Epithelial cell of prostate (primary cell): ENCODE measurements around the gene UGT1A9.
"Not testable (repeated sequence)": the region's sequence is repeated elsewhere in the genome, so short reads cannot be mapped to it uniquely, and the experiment has no call there.

Experiments
- DNase-seq: peaks from one replicate; pipeline ENCODE4 v3.0.0-alpha.2; 2011; ENCODE audit warnings: low read depth, low spot score
- H3K27ac ChIP-seq: fragments of 450-650 bp; 2 replicates; pipeline ENCODE4 v1.5.1; 2017; ENCODE audit warnings: mild to moderate bottlenecking

The UGT1A9 gene

DNA sequence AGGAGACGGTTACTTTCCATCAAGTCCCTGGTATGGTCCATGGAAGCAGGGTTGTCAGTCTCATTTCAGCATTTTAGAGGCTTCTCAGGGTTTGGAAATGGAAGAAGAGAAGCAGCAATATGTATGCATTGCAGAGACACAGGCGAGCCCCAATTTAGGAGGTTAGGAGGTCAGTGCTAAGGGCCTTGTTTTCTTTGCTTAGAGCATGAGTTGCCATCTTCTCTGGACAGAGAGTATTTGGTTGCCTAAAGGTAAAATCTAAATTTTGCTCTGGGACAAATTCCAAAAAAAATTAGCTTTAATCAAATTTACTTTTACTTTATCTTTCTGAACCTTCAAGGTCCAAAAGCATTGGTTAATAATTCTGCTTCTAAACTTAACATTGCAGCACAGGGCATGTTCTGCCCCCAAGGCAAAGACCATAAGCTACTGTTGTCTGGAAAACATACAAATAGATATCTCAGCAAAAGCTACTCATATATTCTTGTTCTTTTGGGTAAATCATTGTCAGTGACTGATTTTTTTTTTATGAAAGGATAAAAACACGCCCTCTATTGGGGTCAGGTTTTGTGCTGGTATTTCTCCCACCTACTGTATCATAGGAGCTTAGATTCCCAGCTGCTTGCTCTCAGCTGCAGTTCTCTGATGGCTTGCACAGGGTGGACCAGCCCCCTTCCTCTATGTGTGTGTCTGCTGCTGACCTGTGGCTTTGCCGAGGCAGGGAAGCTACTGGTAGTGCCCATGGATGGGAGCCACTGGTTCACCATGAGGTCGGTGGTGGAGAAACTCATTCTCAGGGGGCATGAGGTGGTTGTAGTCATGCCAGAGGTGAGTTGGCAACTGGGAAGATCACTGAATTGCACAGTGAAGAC, at the start of gene UGT1A9:
UGT1A9 (plus strand) TSS at position 609 of the 872 bp plus-strand sequence; CDS start at position 646, 37 bp downstream.
- DNase-seq: no peak

DNA sequence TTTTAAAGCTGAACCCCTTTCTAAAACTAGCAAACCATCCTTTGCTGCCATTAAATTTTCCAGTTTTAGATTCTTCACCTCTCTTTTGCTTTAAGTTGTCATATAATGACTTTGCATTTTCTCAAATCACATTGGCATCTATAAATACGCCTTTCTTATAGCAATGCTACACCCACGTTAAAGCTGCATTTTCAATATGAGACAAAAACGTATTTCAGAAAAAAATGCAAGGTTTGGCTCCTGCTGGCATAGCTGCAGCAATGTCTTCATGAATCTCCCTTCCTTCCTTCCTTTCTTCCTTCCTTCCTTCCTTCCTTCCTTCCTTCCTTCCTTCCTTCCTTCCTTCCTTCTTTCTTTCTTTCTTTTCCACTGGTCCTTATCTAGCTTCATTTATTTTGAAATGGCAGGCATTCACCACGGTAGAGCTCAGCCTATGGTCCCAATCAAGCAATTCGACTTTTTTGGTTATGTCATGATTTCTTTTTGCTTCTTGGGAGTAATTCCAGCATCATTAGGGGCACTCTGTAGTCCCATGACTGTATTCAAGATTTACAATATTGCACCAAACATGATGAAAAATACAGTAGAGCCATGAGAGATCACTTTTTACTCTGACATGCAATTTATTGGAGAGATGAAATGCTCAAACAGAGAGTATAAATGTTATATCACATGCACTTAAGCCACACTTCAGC, 44.2 kb upstream of the UGT1A9 start:
- DNase-seq: no peak

More for the DNA sequence above, at the start of gene UGT1A9:
- H3K27ac ChIP-seq: no peak within 1 kb of the TSS

DNA sequence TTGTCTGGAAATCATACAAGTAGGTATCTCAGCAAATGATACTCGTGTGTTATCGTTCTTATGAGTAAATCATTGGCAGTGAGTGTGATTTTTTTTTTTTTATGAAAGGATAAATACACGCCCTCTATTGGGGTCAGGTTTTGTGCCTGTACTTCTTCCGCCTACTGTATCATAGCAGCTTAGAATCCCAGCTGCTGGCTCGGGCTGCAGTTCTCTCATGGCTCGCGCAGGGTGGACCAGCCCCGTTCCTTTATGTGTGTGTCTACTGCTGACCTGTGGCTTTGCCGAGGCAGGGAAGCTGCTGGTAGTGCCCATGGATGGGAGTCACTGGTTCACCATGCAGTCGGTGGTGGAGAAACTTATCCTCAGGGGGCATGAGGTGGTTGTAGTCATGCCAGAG, 35.4 kb upstream of the UGT1A9 start, which contains the start of gene UGT1A10:
UGT1A10 (plus strand) TSS at position 143 of the 400 bp plus-strand sequence; CDS start at position 218, 75 bp downstream.
- H3K27ac ChIP-seq, DNase-seq: not testable (repeated sequence)

More for the DNA sequence above, 44.2 kb upstream of the UGT1A9 start:
- H3K27ac ChIP-seq: no peak overlapping the region

DNA sequence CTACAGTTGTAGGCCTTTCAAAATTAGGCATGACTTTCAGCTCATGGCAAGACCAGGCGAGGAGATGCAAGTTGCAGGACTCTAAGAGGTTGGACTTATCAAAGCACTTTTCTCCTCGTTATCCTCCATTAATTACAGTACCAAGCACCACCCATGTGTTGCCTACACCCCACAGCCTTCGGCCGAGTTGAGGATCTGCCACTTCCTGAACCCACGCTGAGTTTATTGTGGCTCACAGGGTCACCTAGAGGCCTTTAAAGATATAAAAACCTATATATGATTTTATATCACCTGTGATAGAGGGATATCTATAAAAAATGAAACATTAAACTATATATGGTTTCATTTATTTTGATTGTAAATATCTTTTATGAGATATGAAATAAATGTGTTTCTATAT, 32.9 kb upstream of the UGT1A9 start:
- no peak for DNase-seq

DNA sequence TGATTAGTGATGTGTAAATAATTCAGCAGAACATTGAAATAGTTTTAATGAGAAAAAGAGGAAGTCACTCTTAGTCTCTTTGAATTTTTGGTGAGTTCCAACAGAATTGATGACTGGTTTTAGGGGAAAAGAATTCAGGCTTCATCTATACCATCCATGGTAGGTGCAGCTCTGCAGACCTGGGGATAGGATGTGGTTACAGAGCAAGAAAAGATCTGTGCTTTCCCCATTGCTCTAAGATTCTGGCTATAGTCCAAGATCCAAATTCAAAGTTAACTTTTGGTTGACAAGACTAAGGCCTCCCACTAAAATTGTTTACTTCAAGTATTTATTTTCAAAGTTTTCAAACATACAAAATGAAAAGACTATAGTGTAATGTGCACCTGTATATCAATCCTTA, 31.8 kb upstream of the UGT1A9 start:
- no peak overlapping the region for H3K27ac ChIP-seq
- DNase-seq: no peak

More for the DNA sequence above, 32.9 kb upstream of the UGT1A9 start:
- H3K27ac ChIP-seq: no peak overlapping the region

DNA sequence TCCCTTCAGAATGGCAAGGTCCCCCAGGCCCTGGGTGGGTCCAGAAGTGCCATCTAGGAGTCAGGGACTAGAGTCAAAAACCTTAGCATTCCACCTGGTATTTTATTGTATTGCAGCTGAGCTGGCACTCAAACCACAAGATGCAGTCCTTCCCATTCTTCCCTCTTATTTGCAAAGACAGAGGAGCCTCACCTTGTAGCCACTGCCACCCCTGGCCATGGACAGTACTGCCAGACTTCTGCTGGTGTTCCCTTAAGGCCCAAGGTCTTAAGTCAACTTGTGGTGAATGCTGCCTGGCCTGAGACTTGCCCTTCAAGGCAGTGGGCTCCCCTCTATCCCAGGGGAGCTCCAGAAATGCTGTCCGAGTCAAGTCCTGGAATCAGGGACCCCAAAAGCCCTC, 28.6 kb upstream of the UGT1A9 start:
- no peak for DNase-seq
- no peak overlapping the region for H3K27ac ChIP-seq

DNA sequence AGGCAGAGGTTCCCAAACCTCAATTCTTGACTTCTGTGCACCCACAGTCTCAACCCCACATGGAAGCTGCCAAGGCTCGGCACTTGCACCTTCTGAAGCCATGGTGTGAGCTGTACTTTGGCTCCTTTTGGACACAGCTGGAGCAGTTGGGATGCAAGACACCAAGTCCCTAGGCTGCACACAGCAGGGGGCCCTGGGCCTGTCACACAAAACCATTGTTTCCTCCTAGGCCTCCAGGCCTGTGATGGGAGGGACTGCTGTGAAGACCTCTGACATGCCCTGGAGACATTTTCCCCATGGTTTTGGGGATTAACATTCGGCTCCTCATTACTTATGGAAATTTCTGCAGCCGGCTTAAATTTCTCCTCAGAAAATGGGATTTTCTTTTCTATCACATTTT, 25.7 kb upstream of the UGT1A9 start:
- not testable (repeated sequence) for DNase-seq, H3K27ac ChIP-seq

DNA sequence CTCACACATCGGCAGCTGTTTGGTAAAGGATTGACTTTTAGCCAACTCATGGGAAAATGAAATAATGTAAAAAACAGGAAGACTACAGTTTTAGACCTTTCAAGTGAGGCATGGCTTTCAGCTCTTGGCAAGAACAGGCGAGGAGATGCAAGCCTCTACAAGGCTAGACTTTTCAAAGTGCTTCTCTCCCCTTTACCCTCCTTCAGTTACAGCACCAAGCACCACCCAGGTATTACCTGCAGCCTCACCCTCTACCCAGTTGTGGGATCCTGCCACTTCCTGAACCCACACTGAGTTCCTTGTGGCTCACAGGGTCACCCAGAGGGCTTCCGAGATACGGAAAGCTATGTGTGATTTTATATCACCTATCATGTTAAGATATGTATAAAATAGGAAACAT, 20.7 kb upstream of the UGT1A9 start:
- DNase-seq: no peak
- H3K27ac ChIP-seq: no peak overlapping the region

DNA sequence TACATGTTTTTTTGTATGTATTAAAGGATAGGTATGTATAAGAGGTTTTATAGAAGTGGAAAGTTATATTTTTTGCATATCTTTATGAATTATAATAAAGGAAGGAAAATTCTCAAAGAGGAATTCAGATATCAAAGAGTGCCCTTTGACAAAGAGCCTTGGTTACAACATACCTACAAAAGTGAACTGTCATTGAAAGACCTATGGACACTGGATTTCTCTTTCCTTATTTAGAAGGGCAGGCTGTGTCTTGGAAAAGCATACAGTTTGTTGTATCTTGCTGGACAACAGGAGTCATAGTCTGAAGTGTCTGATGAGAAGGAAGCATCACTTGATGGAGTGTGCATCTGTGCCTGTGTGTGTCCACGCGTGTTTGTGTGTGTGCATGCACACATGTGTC, 20.3 kb upstream of the UGT1A9 start:
- H3K27ac ChIP-seq: no peak overlapping the region

DNA sequence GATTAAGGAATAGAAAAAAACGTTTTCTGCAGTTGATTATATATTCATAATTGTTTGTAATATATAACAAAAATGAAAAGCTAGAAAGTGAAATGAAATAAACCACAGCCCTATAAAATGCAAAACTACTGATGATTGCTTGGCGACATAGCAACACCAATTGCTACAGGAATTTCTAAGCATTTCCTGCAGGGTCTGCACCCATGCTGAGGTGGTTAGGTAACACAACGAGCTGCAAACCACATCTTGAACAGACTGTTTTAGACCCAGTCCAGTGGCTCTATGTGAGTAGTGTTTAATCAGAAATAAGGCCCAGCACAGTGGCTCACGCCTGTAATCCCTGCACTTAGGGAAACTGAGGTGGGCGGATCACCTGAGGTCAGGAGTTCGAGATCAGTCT, 17.2 kb upstream of the UGT1A9 start:
- no peak overlapping the region for H3K27ac ChIP-seq
- DNase-seq: no peak

More for the DNA sequence above, 20.3 kb upstream of the UGT1A9 start:
- DNase-seq: no peak

DNA sequence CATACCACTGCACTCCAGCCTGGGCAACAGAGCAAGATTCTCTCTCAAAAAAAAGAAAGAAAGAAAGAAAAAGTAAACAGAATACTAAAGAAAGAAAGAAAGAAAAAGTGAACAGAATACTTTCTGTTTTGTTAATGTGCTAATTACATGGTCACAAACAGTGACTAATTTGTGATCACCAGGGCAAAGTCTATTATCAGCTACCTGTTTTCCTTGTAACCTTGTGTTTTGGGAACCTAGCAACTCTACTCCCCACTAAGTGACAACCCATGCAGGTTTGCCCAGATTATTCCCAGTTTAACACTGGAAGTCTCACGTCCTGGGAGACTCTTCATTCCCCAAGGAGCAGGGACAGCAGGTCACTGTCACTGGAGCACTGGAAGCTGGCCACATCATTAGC, 16.7 kb upstream of the UGT1A9 start:
- DNase-seq: no peak
- no peak overlapping the region for H3K27ac ChIP-seq

DNA sequence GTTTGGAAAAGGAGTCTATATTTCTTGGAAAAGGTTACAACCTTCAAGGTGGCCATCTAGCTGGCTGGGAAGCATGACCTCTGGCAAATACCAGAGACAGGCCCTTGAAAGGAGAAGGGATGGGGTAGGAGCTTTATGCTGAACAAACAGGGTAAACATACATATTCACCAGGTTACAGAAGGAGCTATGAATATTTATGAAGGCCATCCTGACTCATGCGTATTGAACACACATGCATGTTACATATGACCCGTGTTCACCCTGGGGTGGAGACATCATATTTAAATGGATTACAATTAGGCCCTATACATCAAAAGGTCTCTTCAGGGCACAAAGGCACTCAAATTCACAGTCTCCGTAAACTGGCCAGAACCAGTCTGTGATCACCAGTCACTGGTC, 15.8 kb upstream of the UGT1A9 start:
- not testable (repeated sequence) for DNase-seq, H3K27ac ChIP-seq

DNA sequence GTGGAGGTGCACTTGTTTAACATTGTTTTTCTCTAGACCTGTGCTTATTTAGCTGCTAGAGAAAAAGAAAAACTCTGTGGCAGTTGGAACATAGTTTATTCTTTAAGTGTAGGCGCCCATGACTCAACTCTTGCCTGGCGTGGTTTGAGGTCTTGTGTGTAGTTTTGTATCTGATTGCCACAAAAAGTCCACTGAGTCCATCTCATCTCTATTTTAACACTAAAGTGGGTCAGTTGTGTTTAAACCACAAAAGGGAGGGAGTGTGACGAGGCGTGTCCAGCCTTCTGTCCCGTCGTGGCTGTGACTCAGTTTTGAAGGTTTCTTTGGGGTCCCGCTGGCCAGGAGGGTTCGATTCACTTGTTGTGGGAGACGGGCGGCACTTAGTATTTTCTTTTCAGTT, 15.3 kb upstream of the UGT1A9 start:
- no peak overlapping the region for H3K27ac ChIP-seq
- no peak for DNase-seq

DNA sequence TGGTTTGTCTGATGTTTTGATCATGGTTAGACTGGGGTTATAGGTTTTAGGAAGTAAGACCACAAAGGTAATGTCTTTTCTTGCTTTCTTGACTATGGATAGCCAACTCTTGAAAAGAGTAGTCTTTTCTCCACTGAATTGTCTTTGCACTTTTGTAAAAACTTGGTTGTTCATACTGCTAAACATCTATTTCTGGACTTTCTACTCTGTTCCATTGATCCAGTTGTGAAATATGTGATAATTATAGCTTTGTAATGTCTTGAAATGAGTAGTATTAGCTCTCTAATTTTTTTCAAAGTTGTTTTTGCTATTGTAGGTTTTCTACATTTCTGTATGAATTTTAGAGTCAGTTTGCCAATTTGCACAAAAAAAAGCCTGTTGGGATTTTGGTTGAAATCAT, 13.1 kb upstream of the UGT1A9 start:
- no peak for DNase-seq
- no peak overlapping the region for H3K27ac ChIP-seq

DNA sequence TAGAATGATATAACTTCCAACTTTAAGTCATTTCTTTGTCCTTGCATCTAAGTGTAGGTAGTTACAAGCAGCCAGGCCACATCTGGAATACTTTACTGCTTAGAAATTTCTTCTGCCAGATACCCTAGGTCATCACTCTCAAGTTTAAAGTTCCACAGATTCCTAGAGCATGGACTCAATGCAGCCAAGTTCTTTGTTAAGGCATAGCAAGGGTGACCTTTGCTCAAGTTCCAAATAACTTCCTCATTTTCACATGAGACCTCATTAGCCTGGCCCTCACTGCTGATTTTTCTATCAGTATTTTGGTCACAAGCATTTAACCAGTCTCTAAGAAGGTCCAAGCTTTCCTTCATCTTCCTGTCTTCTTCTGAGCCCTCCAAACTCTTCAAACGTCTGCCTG, 7.8 kb upstream of the UGT1A9 start:
- DNase-seq: no peak
- H3K27ac ChIP-seq: no peak overlapping the region

DNA sequence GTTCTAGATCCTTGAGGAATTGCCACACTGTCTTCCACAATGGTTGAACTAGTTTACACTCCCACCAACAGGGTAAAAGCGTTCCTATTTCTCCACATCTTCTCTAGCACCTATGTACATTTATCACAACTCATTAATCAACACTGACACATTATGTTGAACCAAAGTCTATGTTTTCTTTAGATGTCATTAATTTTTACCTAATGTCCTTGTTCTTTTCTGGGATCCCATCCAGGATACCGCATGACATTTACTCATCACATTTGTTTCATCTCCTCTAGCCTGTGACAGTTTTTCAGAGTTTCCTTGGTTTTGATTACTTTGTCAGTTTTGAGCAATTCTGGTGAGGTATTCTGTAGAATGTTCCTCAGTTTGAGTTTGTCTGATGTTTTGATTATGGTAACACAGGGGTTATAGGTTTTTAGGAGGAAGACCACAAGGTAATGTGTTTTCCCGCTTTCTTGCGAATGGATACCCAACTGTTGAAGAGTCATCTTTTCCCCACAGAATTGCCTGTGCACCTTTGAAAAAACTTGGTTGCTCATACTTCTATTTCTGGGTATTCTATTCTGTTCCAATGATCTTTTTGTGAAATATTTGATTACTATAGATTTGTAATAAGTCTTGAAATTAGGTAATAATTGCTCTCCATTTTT, 3.0 kb upstream of the UGT1A9 start:
- no peak for DNase-seq
- no peak overlapping the region for H3K27ac ChIP-seq

DNA sequence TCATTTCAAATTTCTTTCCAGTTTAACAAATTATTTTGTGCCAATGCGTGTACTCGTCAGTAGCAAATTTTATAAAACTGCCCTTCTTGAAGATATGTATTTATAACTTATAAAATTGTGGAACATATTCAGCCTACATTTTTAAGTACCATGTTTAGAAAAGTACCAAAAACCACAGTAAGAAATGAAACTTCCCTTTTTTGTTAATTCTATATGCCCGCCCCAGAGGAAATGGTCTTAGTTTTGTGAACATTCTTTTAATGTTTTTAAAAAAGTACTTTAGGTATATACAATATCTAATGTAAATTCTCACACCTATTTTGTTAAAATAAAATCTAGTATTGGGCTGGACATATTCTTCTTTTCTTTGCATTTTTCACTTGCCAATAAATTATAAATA, 1.2 kb downstream of the UGT1A9 start:
- H3K27ac ChIP-seq: no peak overlapping the region
- no peak for DNase-seq

DNA sequence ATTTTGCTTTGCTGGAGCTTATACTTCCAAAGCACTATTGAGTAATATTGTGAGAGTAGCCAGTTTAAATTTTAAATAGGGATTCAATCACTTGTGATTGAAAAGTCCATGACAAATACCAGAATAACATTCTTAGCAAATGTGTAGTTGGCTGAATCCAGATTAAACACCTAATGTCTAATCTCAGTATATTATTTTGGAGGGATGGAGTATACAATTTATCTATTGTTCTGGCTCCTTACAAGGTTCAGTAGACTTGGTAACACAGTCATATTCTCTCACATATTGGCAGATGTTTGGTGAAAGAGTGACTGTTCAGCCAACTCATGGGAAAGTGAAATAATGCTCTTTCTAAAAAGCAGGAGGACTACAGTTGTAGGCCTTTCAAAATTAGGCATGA, 2.2 kb downstream of the UGT1A9 start:
- H3K27ac ChIP-seq: no peak overlapping the region
- no peak for DNase-seq

DNA sequence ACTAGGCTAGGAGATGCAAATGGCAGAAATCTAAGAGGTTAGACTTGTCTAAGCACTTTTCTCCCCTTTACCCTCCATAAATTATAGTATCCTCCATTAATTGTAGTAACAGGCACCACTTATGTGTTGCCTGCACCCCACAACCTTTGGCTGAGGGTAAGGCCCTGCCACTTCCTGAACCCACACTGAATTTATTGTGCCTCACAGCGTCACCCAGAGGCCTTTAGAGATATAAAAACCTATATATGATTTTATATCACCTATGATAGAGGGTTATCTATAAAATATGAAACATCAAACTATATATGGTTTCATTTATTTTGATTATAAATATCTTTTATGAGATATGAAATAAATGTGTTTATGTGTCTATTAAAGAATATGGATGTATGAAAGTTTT, 2.6 kb downstream of the UGT1A9 start:
- DNase-seq: no peak
- H3K27ac ChIP-seq: no peak overlapping the region

DNA sequence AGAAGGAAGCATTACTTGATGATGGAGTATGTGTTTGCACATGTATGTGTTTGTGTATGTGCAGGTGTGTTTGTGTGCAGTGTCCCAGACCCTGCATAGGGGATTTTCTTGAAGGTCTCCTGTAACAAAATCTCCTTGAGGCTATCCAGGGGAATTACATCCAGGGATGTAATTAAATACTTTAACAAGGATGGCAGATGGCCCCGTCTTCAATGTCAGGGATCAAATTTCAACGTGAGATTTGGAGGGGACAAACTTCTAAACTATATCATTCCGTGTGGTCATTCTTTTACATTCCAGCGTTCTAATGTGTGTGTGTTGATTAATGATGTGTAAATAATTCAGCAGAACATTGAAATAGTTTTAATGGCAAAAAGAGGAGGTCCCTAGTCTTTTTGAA, 3.3 kb downstream of the UGT1A9 start:
- no peak overlapping the region for H3K27ac ChIP-seq

DNA sequence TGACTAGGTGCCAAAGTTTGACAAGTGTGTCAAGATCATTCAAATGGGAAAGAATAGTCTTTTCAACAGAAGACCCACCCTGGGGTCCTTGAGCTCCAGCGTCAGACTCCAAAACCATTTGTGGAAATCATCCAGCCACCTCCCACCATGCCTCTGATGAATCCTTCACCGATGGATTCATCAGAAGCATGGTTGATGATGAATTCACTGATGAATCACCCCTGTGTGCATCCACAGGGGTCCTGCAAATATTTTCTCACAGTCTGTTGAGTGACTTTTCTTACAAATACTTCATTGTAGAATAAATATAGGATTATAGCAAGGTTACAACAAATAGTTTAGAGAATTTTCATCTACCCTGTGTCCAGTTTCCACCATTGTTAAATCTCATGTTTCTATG, 4.3 kb downstream of the UGT1A9 start:
- H3K27ac ChIP-seq: no peak overlapping the region
- no peak for DNase-seq

More for the DNA sequence above, 3.3 kb downstream of the UGT1A9 start:
- DNase-seq: no peak
